H1 (cell line): ENCODE data around the gene NFIX. TPM values are rescaled to one million over a fixed set of nuclear protein-coding genes. Genes with fewer than 3 reads are reported as not detected.

Experiments
- ASH2L ChIP-seq: fragments of 200-600, 300-600 bp; sonication (generic); IDR thresholded peaks from one replicate; pipeline ENCODE4 v1.7.1; 2017; ENCODE audit warnings: low read length
- JUN ChIP-seq: IDR thresholded peaks from 2 replicates; pipeline ENCODE4 v1.6.1; 2011; ENCODE audit warnings: low read depth, mild to moderate bottlenecking, improper control_type of control experiment, low read length
- SUZ12 ChIP-seq: fragments of 200-600 bp; sonication (generic); IDR thresholded peaks from 2 replicates; pipeline ENCODE4 v1.6.1; 2012; ENCODE audit warnings: mild to moderate bottlenecking, inconsistent platforms, low read length, moderate library complexity, mixed read lengths
- polyA plus RNA-seq, 7 experiments: library from polyadenylated mRNA; depleted of rRNA in 3 of 7; stranded (reverse) in 5 of 7; unstranded in 2 of 7; fragments of >200 nt in 5 of 7; fragments of 200-250 nt in 2 of 7; gene quantifications; 1 replicate in 5 of 7; 2 replicates in 1 of 7; 4 replicates in 1 of 7; pipeline versions ENCODE4 v1.2.1 to v1.2.3, GENCODE V29; 2011 to 2013; ENCODE audit warnings: missing spikeins in 2 of 7, mixed read lengths in 2 of 7
- total RNA-seq: library from RNA; stranded (reverse); fragmentation: NEBNext Ultra II Directional; extraction: Animal tissue kit (Norgen Biotek cat#: 25700); gene quantifications from 2 replicates; pipeline ENCODE4 v1.2.1, GENCODE V29; 2021

NFIX gene
- total and polyA plus RNA-seq, 2 of the 8 experiments (the other 6 are each of a cell fraction or from before 2014, with no cell fraction given): 0.03 to 0.20 TPM

DNA sequence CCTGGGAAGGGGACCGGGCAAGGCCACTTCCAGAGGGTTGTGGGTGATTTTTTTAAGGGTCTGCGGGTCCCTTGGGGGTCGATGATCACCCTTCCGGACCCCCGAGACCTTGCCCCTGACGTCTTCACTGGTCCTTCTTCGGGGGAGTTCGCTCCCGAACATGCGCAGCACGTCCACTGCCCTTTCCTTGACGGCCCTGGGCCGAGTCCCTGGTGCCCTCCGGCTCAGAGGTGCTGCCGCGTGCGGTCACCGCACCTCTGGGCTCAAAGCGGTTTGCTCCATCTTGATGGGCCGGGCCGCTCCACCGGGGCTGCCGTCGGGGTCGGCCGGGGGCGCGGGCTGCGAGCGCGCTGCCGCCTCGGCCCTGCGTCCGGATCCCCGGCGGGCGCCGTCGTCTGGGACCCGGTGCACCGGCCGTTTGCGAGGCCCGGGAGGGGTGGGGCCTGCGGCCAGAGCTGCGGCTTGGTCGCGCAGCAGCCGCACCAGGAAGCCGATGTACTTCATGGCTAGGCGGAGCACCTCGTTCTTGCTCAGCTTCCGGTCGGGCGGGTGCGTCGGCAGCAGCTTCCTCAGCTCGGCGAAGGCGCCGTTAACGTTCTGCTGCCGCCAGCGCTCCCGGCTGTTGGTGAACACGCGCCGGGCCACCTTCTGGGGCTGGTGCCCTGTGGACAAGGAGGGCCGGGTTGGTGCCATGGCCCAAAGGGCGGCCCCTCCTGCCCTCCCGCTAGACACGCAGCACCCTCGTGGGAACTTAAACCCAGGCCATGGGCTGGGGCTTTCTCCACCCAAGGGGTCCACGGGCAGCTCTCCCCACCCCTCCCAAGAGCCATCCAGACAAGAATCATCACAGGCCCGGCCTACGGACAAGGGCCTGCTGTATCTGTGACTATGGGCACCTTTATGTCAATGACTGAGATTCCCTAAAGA lies 104.1 kb downstream of the NFIX start (continued):
- TF ChIP-seq ASH2L (peak; percentile 36), JUN (no peak), SUZ12 (peak; percentile 97)
- TF ChIP-seq, all 59 proteins: peak for 8
